ENCODE measurements around the gene CACNA1I. TPM values are rescaled to one million over a fixed set of nuclear protein-coding genes. Genes with fewer than 3 reads are reported as not detected.

The CACNA1I gene
- total and polyA plus RNA-seq, 9 donors, result 0.02 to 0.23 (median 0.09) TPM; not detected in 1

- no peak for DNase-seq
Measured at GRCh38 chr22:39589875-39590274, 19.3 kb downstream of the CACNA1I start.

GRCh38 chr22:39592081-39593065 is 21.8 kb downstream of the CACNA1I start:
- 34 to 41% (median 35%) methylated on average over 32 of the region's 32 CpGs for WGBS, 3 donors
- peak; percentile 72 to 90 (median 79) for DNase-seq
- H3K27ac ChIP-seq, result peak overlapping the region in 1 of 2 donors; percentile 26
- no peak for TF ChIP-seq POLR2A (IDR thresholded peaks at IDR 0.05)
- no peak for TF ChIP-seq CTCF (IDR thresholded peaks at IDR 0.05)
- no peak for TF ChIP-seq EP300 (IDR thresholded peaks at IDR 0.05)
- H3K27me3 ChIP-seq, result no peaks in the 10 kb centered on the region
- H3K4me3 ChIP-seq, result no peak overlapping the region
- H3K4me1 ChIP-seq (ENCODE audit: insufficient read depth), result peaks cover 13% of the 10 kb centered on the region
- no peaks in the 10 kb centered on the region for H3K9me3 ChIP-seq
- H3K36me3 ChIP-seq, result no peaks in the 10 kb centered on the region
- intact Hi-C loops (cut with DNase I), result no loop called here

More at GRCh38 chr22:39589875-39590274, 19.3 kb downstream of the CACNA1I start:
- Histone ChIP-seq H3K9me3 (no peaks in the 10 kb centered on the region), H3K4me1 (ENCODE audit: insufficient read depth) (peaks cover 13% of the 10 kb centered on the region), H3K27ac (no peak overlapping the region), H3K27me3 (no peaks in the 10 kb centered on the region), H3K36me3 (no peaks in the 10 kb centered on the region), H3K4me3 (no peak overlapping the region)
- no peak for TF ChIP-seq CTCF (IDR thresholded peaks at IDR 0.05)
- no peak for TF ChIP-seq EP300 (IDR thresholded peaks at IDR 0.05)
- no peak for TF ChIP-seq POLR2A (IDR thresholded peaks at IDR 0.05)
- 78 to 90% (median 88%) methylated on average over 11 of the region's 11 CpGs for WGBS, 3 donors
- intact Hi-C loops (cut with DNase I), result no loop called here

DNA sequence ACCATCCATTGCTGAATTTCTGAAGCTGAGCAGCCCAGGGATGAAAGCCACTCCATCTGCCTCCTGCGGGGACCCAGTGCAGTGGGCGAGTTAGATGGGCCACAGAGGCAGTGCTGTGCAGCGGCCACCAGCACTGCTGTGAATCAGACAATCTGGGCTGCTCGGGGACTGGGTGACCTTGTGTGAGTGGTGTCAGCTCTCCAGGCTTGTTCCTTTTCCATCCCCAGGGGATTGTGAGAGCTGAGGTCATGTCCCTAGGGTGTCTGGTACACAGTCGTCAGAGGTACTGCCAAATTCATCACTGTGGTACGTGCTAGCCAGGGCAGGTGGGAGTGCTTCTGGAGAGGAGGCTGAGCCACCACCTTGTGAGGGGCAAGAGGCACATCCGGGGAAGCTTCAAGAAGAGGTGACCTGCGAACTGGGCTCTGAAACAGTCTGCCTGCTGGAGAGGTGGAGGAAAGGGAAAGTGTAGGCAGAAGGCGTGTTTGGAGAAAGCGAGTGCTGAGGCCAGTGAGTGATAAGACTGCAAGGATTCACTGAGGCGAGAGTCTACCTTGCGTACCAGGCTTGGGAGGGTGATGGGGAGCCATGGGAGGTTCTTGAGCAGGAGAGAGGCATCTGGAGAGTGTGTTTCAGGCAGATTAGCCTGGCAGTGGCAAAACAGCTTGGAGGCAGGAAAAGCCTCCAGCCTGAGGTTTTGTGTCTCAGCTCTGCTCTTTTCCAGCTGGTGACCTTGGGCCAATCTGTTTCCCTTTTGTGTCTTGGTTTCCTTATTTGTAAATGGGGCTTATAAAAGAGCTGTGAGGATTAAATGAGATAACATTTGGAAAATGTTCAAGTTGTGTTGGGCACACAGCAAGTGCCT is 22.7 kb downstream of the CACNA1I start:
- no peaks in the 10 kb centered on the region for H3K27me3 ChIP-seq
- 41 to 52% (median 43%) methylated on average over 12 of the region's 12 CpGs for WGBS, 3 donors
- intact Hi-C loops (cut with DNase I), result no loop called here
- no peak overlapping the region for H3K4me3 ChIP-seq
- H3K9me3 ChIP-seq, result no peaks in the 10 kb centered on the region
- peaks cover 13% of the 10 kb centered on the region for H3K4me1 ChIP-seq (ENCODE audit: insufficient read depth)
- no peak for TF ChIP-seq CTCF (IDR thresholded peaks at IDR 0.05)
- no peak for TF ChIP-seq EP300 (IDR thresholded peaks at IDR 0.05)
- TF ChIP-seq POLR2A (IDR thresholded peaks at IDR 0.05), result no peak
- DNase-seq, result peak in 3 of 5 donors; percentile 32 to 54 (median 47)
- H3K27ac ChIP-seq, result peak overlapping the region in 1 of 2 donors; percentile 26
- H3K36me3 ChIP-seq, result no peaks in the 10 kb centered on the region

DNA sequence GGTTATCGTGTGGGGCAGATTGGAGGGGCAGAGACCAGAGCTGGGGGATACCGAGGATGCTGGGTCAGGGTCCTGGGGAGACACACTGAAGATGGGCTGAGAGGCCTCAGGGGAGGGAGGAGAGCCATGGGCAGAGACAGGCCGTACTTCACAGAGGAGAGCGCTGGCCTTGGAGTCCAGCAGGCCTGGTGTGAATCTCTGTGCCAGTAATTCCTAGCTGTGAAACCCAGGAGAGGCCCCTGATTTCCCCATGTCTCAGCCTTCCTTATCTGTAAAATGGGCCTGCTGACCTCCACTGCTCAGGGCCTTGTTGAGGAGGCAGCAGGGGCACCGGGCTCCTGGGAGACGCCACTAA is 23.4 kb downstream of the CACNA1I start:
- H3K27me3 ChIP-seq, result no peaks in the 10 kb centered on the region
- H3K36me3 ChIP-seq, result no peaks in the 10 kb centered on the region
- no peak overlapping the region for H3K4me3 ChIP-seq
- no peaks in the 10 kb centered on the region for H3K9me3 ChIP-seq
- peak in 3 of 5 donors; percentile 33 to 51 (median 35) for DNase-seq
- no peak for TF ChIP-seq POLR2A (IDR thresholded peaks at IDR 0.05)
- TF ChIP-seq CTCF (IDR thresholded peaks at IDR 0.05), result no peak
- no peak for TF ChIP-seq EP300 (IDR thresholded peaks at IDR 0.05)
- peak overlapping the region in 1 of 2 donors; percentile 26 for H3K27ac ChIP-seq
- peaks cover 13% of the 10 kb centered on the region for H3K4me1 ChIP-seq (ENCODE audit: insufficient read depth)
- intact Hi-C loops (cut with DNase I), result no loop called here
- WGBS, 3 donors, result 18 to 46% (median 21%) methylated on average over 6 of the region's 6 CpGs
